ENCODE results near the gene ARHGAP15. TPM values are rescaled to one million over a fixed set of nuclear protein-coding genes. Genes with fewer than 3 reads are reported as not detected.

The ARHGAP15 gene
- total RNA-seq, 1 donor from 2014 or later, result not detected

- H3K4me3 ChIP-seq (ENCODE audit: low read depth, low read length), result no peak overlapping the region
- H3K27me3 ChIP-seq (ENCODE audit: control insufficient read depth, insufficient read depth, low read length), result no peaks in the 10 kb centered on the region
- no peak for DNase-seq (ENCODE audit: low read depth)
- no peaks in the 10 kb centered on the region for H3K36me3 ChIP-seq (ENCODE audit: control insufficient read depth, insufficient read depth, low read length)
- no peak for TF ChIP-seq CTCF (IDR thresholded peaks at IDR 0.05; ENCODE audit: insufficient read depth, low read length, poor library complexity, severe bottlenecking)
These were observed 625.5 kb downstream of the ARHGAP15 start for GRCh38 chr2:143754742-143755141.

GRCh38 chr2:143758629-143759330 lies 629.6 kb downstream of the ARHGAP15 start:
- no peak overlapping the region for H3K4me3 ChIP-seq (ENCODE audit: low read depth, low read length)
- H3K27me3 ChIP-seq (ENCODE audit: control insufficient read depth, insufficient read depth, low read length), result no peaks in the 10 kb centered on the region
- DNase-seq (ENCODE audit: low read depth), result no peak
- no peak for TF ChIP-seq CTCF (IDR thresholded peaks at IDR 0.05; ENCODE audit: insufficient read depth, low read length, poor library complexity, severe bottlenecking)
- no peaks in the 10 kb centered on the region for H3K36me3 ChIP-seq (ENCODE audit: control insufficient read depth, insufficient read depth, low read length)

- no peak for TF ChIP-seq CTCF (IDR thresholded peaks at IDR 0.05; ENCODE audit: insufficient read depth, low read length, poor library complexity, severe bottlenecking)
These were observed 630.2 kb downstream of the ARHGAP15 start for GRCh38 chr2:143759455-143759854.

GRCh38 chr2:143762176-143762928 lies 633.1 kb downstream of the ARHGAP15 start:
- TF ChIP-seq CTCF (IDR thresholded peaks at IDR 0.05; ENCODE audit: insufficient read depth, low read length, poor library complexity, severe bottlenecking), result no peak
- no peak overlapping the region for H3K4me3 ChIP-seq (ENCODE audit: low read depth, low read length)
- H3K27me3 ChIP-seq (ENCODE audit: control insufficient read depth, insufficient read depth, low read length), result no peaks in the 10 kb centered on the region
- H3K36me3 ChIP-seq (ENCODE audit: control insufficient read depth, insufficient read depth, low read length), result no peaks in the 10 kb centered on the region
- DNase-seq (ENCODE audit: low read depth), result no peak

More at GRCh38 chr2:143759455-143759854, 630.2 kb downstream of the ARHGAP15 start:
- DNase-seq (ENCODE audit: low read depth), result no peak
- Histone ChIP-seq H3K4me3 (ENCODE audit: low read depth, low read length) (no peak overlapping the region), H3K36me3 (ENCODE audit: control insufficient read depth, insufficient read depth, low read length) (no peaks in the 10 kb centered on the region), H3K27me3 (ENCODE audit: control insufficient read depth, insufficient read depth, low read length) (no peaks in the 10 kb centered on the region)

- no peak for DNase-seq (ENCODE audit: low read depth)
- Histone ChIP-seq H3K36me3 (ENCODE audit: control insufficient read depth, insufficient read depth, low read length) (no peaks in the 10 kb centered on the region), H3K27me3 (ENCODE audit: control insufficient read depth, insufficient read depth, low read length) (no peaks in the 10 kb centered on the region), H3K4me3 (ENCODE audit: low read depth, low read length) (no peak overlapping the region)
- no peak for TF ChIP-seq CTCF (IDR thresholded peaks at IDR 0.05; ENCODE audit: insufficient read depth, low read length, poor library complexity, severe bottlenecking)
These were observed 635.0 kb downstream of the ARHGAP15 start for GRCh38 chr2:143764261-143764660.

Measured in kidney epithelial cell (primary cell).